ENCODE measurements around the gene PRKAR2B.

DNA sequence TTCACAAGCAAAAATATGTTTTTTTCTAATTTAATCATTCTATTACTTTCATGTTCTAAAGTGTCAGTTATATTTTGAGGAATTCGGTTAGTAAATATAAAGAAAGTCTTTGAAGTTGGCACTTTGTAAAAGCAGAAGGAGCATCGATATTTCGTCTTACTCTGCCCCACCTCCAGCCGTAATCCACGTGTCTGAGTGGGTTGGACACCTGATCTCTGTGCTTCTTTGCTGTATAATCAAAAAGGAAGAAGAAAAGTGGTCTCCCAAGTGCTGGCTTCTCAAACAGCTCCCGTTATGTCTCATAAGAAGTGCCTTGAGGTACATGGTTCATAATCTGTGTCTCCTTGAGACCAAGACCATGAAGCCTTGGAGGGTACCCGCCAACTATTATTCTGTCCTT, 19.8 kb downstream of the PRKAR2B start:
- TF ChIP-seq, protein P1, sequence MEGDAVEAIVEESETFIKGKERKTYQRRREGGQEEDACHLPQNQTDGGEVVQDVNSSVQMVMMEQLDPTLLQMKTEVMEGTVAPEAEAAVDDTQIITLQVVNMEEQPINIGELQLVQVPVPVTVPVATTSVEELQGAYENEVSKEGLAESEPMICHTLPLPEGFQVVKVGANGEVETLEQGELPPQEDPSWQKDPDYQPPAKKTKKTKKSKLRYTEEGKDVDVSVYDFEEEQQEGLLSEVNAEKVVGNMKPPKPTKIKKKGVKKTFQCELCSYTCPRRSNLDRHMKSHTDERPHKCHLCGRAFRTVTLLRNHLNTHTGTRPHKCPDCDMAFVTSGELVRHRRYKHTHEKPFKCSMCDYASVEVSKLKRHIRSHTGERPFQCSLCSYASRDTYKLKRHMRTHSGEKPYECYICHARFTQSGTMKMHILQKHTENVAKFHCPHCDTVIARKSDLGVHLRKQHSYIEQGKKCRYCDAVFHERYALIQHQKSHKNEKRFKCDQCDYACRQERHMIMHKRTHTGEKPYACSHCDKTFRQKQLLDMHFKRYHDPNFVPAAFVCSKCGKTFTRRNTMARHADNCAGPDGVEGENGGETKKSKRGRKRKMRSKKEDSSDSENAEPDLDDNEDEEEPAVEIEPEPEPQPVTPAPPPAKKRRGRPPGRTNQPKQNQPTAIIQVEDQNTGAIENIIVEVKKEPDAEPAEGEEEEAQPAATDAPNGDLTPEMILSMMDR (IDR thresholded peaks at IDR 0.05 in 2 of 3, conservative IDR thresholded peaks at IDR 0.05 in 1 of 3; ENCODE audit: borderline replicate concordance in 1 of 3, insufficient read depth in 1 of 3, low read depth in 2 of 3, low read length in 2 of 3): no peak
- no peak for TF ChIP-seq ZBTB33 (IDR thresholded peaks at IDR 0.05; ENCODE audit: extremely low read depth, insufficient replicate concordance, low read length)
- no peak for TF ChIP-seq YY1 (IDR thresholded peaks at IDR 0.05; ENCODE audit: extremely low read depth, insufficient replicate concordance, low read depth, low read length)
- no peak for TF ChIP-seq POLR2AphosphoS5 (IDR thresholded peaks at IDR 0.05; ENCODE audit: low read depth, low read length)
- TF ChIP-seq POLR2A (IDR thresholded peaks at IDR 0.05; ENCODE audit: borderline replicate concordance, extremely low read depth, insufficient read depth, insufficient read length): no peak
